GM20000 (cell line): Measurements from ENCODE around the gene OR6S1.

ENCODE experiments used
- DNase-seq: peaks from one replicate; pipeline ENCODE4 v3.0.0; 2012; ENCODE audit warnings: low spot score
- TF ChIP-seq, protein P1 (sequence below): IDR thresholded peaks from 2 replicates; pipeline ENCODE4 v1.5.1; 2012; ENCODE audit warnings: mild to moderate bottlenecking, control low read depth; ENCODE audit errors: extremely low read depth, missing control alignments

OR6S1 gene

GRCh38 chr14:20591235-20591634 lies 50.3 kb downstream of the OR6S1 start, which contains the start of gene RNASE12:
RNASE12 (minus strand) TSS chr14:20591376; CDS start chr14:20590723, 653 bp downstream.
- TF ChIP-seq, protein P1, sequence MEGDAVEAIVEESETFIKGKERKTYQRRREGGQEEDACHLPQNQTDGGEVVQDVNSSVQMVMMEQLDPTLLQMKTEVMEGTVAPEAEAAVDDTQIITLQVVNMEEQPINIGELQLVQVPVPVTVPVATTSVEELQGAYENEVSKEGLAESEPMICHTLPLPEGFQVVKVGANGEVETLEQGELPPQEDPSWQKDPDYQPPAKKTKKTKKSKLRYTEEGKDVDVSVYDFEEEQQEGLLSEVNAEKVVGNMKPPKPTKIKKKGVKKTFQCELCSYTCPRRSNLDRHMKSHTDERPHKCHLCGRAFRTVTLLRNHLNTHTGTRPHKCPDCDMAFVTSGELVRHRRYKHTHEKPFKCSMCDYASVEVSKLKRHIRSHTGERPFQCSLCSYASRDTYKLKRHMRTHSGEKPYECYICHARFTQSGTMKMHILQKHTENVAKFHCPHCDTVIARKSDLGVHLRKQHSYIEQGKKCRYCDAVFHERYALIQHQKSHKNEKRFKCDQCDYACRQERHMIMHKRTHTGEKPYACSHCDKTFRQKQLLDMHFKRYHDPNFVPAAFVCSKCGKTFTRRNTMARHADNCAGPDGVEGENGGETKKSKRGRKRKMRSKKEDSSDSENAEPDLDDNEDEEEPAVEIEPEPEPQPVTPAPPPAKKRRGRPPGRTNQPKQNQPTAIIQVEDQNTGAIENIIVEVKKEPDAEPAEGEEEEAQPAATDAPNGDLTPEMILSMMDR = no peak

More at GRCh38 chr14:20591235-20591634, 50.3 kb downstream of the OR6S1 start, which contains the start of gene RNASE12:
- no peak for DNase-seq
